CD4-positive, alpha-beta T cell treated with Interferon gamma for 1 hour (primary cell): ENCODE data around the gene ARL4C.

Experiments used
- DNase-seq: peaks from one replicate; pipeline ENCODE4 v3.0.0-alpha.2; 2020

Gene ARL4C

GRCh38 chr2:234497594-234498235, 834 bp upstream of the ARL4C start:
- DNase-seq, result no peak

- peak; percentile 64 for DNase-seq
Observed at GRCh38 chr2:234496055-234496834, 636 bp downstream of the ARL4C start.

- peak; percentile 13 for DNase-seq
Observed at GRCh38 chr2:234495251-234496054, 1.4 kb downstream of the ARL4C start.

- peak; percentile 18 for DNase-seq
Observed at GRCh38 chr2:234494361-234495250, 2.3 kb downstream of the ARL4C start.

GRCh38 chr2:234493796-234494195, 3.1 kb downstream of the ARL4C start:
- no peak for DNase-seq

- no peak for DNase-seq
Observed at GRCh38 chr2:234492717-234493485, 4.0 kb downstream of the ARL4C start.

GRCh38 chr2:234491897-234492296, 5.0 kb downstream of the ARL4C start:
- DNase-seq, result peak; percentile 29

GRCh38 chr2:234491281-234491680, 5.6 kb downstream of the ARL4C start:
- DNase-seq, result no peak

- DNase-seq, result peak; percentile 20
Observed at GRCh38 chr2:234490271-234491091, 6.4 kb downstream of the ARL4C start.

- peak; percentile 74 for DNase-seq
Observed at GRCh38 chr2:234488913-234489451, 7.9 kb downstream of the ARL4C start.

GRCh38 chr2:234488486-234488885, 8.4 kb downstream of the ARL4C start:
- DNase-seq, result no peak

- no peak for DNase-seq
Observed at GRCh38 chr2:234487356-234487755, 9.5 kb downstream of the ARL4C start.

- peak; percentile 92 for DNase-seq
Observed at GRCh38 chr2:234483568-234484251, 13.2 kb downstream of the ARL4C start.

GRCh38 chr2:234481301-234481700, 15.6 kb downstream of the ARL4C start:
- DNase-seq, result no peak

GRCh38 chr2:234480337-234480736, 16.5 kb downstream of the ARL4C start:
- DNase-seq, result no peak

- DNase-seq, result no peak
Observed at GRCh38 chr2:234479465-234479864, 17.4 kb downstream of the ARL4C start.

- DNase-seq, result no peak
Observed at GRCh38 chr2:234478121-234478858, 18.6 kb downstream of the ARL4C start.

GRCh38 chr2:234476766-234477165, 20.1 kb downstream of the ARL4C start:
- no peak for DNase-seq

GRCh38 chr2:234474654-234475053, 22.2 kb downstream of the ARL4C start:
- no peak for DNase-seq
